Right ventricle myocardium superior (tissue), 1 donor: ENCODE data around the gene PPIA. TPM values are rescaled to one million over a fixed set of nuclear protein-coding genes. Genes with fewer than 3 reads are reported as not detected.
"Not testable (repeated sequence)": the region's sequence is repeated elsewhere in the genome, so short reads cannot be mapped to it uniquely, and the experiment has no call there.

Source experiments
- ATAC-seq: fragments of 200-7000 bp; cut with Tn5 transposase; one replicate; pipeline ENCODE4 v1.9.1; 2020; ENCODE audit warnings: mild to moderate bottlenecking; ENCODE audit not compliant: poor library complexity
- DNase-seq: peaks from one replicate; pipeline ENCODE4 v3.0.0-alpha.2; 2020
- intact Hi-C: fragments of 100-400 bp; cut with DNase I; formaldehyde crosslinking; loops from one replicate; pipeline ENCODE4 v1.11.2; 2022
- total RNA-seq: library from RNA; stranded (reverse); fragmentation: NEBNext Ultra II Directional; extraction: Animal tissue kit (Norgen Biotek cat#: 25700); gene quantifications from one replicate; pipeline ENCODE4 v1.2.1, GENCODE V29; 2021
- donor health status: DM: no; HTN: yes; CAD: no; lungs with severe emphysema.

PPIA gene
- total RNA-seq, 1 donor from 2014 or later = 471 TPM

GRCh38 chr7:44802418-44803025, 6.0 kb downstream of the PPIA start:
- ATAC-seq = no peak
- DNase-seq = no peak
- intact Hi-C loops = no loop called here

- intact Hi-C loops, ATAC-seq, DNase-seq: not testable (repeated sequence)
These were observed 7.5 kb downstream of the PPIA start for GRCh38 chr7:44803828-44804519.

- no peak for DNase-seq
- ATAC-seq = no peak
- intact Hi-C loops = no loop called here
These were observed 9.5 kb downstream of the PPIA start for GRCh38 chr7:44805950-44806349.

GRCh38 chr7:44808914-44809393, 12.5 kb downstream of the PPIA start:
- intact Hi-C loops = no loop called here
- ATAC-seq (no peak), DNase-seq (no peak)

GRCh38 chr7:44811093-44811492, 14.6 kb downstream of the PPIA start:
- no peak for DNase-seq
- intact Hi-C loops = no loop called here
- no peak for ATAC-seq

- intact Hi-C loops = no loop called here
- ATAC-seq (no peak), DNase-seq (no peak)
These were observed 15.1 kb downstream of the PPIA start for GRCh38 chr7:44811571-44811970.

GRCh38 chr7:44814919-44815318, 18.4 kb downstream of the PPIA start:
- ATAC-seq = no peak
- DNase-seq = no peak

GRCh38 chr7:44819292-44819691, 22.8 kb downstream of the PPIA start:
- DNase-seq = no peak
- intact Hi-C loops = no loop called here
- no peak for ATAC-seq

More at GRCh38 chr7:44814919-44815318, 18.4 kb downstream of the PPIA start:
- intact Hi-C loops = no loop called here

- intact Hi-C loops = no loop called here
- DNase-seq (no peak), ATAC-seq (no peak)
These were observed 26.8 kb downstream of the PPIA start for GRCh38 chr7:44823255-44823781.

- intact Hi-C loops = no loop called here
- DNase-seq = no peak
- no peak for ATAC-seq
These were observed 28.5 kb downstream of the PPIA start for GRCh38 chr7:44824894-44825526.

- ATAC-seq (no peak), DNase-seq (no peak)
- intact Hi-C loops = no loop called here
These were observed 31.1 kb downstream of the PPIA start for GRCh38 chr7:44827567-44827966.

GRCh38 chr7:44838751-44839150, 42.3 kb downstream of the PPIA start:
- ATAC-seq (no peak), DNase-seq (no peak)
- intact Hi-C loops = no loop called here

- DNase-seq (peak; percentile 50), ATAC-seq (peak; percentile 57)
- intact Hi-C loops = not testable (repeated sequence)
These were observed 46.2 kb downstream of the PPIA start for GRCh38 chr7:44842675-44843074.

- intact Hi-C loops, DNase-seq, ATAC-seq: not testable (repeated sequence)
These were observed 47.0 kb downstream of the PPIA start for GRCh38 chr7:44843440-44843839.

- DNase-seq (no peak), ATAC-seq (no peak)
- intact Hi-C loops = loop anchor here (5.0 kb wide), 1 partner anchor 258 kb away; no protein-coding TSS in a partner anchor
These were observed 49.0 kb downstream of the PPIA start for GRCh38 chr7:44845451-44845850.

- intact Hi-C loops = loop anchor here (5.0 kb wide), 1 partner anchor 259 kb away; no protein-coding TSS in a partner anchor
- DNase-seq, ATAC-seq: not testable (repeated sequence)
These were observed 49.9 kb downstream of the PPIA start for GRCh38 chr7:44846390-44846789.

- intact Hi-C loops = loop anchor here (5.0 kb wide), 1 partner anchor 260 kb away; no protein-coding TSS in a partner anchor
- ATAC-seq (no peak), DNase-seq (no peak)
These were observed 50.5 kb downstream of the PPIA start for GRCh38 chr7:44846816-44847508.

GRCh38 chr7:44847509-44847919, 51.0 kb downstream of the PPIA start:
- DNase-seq = peak; percentile 91
- peak; percentile 79 for ATAC-seq
- intact Hi-C loops = loop anchor here (5.0 kb wide), 1 partner anchor 260 kb away; no protein-coding TSS in a partner anchor
